ENCODE data around the gene HLA-DOB.
"Not testable (repeated sequence)": the region's sequence is repeated elsewhere in the genome, so short reads cannot be mapped to it uniquely, and the experiment has no call there.

HLA-DOB gene

DNA sequence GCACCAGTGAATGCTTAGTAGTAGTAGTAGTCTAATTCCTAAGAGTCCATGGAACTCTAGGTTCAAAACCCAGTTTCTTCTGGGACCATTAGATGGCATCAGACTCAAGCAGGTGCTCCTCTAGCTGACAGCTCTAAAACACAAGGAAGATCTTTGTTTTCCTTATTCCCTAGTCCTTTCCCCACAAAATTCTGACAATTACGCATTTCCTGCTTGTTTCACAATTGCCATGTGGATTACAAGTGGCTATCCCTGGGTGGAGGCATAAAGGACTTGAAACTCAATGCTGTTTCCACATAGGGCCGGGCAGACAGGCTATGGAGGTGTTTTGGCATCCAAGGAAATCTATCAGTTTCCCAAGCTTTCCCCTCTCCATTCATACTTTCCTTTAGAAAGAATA is 9.2 kb upstream of the HLA-DOB start:
- peaks cover 5% of the 10 kb centered on the region for H3K4me1 ChIP-seq (ENCODE audit: control insufficient read depth, insufficient read depth, low read length)
- no peaks in the 10 kb centered on the region for H3K36me3 ChIP-seq (ENCODE audit: control insufficient read depth, insufficient read depth, low read length)
- no peak overlapping the region for H3K4me3 ChIP-seq (ENCODE audit: low read length)
- H3K9me3 ChIP-seq (ENCODE audit: control insufficient read depth, low read length): no peaks in the 10 kb centered on the region
- no peak overlapping the region for H3K9ac ChIP-seq (ENCODE audit: low read length)
- no peaks in the 10 kb centered on the region for H3K27me3 ChIP-seq (ENCODE audit: control insufficient read depth, insufficient read depth, low read length)

DNA sequence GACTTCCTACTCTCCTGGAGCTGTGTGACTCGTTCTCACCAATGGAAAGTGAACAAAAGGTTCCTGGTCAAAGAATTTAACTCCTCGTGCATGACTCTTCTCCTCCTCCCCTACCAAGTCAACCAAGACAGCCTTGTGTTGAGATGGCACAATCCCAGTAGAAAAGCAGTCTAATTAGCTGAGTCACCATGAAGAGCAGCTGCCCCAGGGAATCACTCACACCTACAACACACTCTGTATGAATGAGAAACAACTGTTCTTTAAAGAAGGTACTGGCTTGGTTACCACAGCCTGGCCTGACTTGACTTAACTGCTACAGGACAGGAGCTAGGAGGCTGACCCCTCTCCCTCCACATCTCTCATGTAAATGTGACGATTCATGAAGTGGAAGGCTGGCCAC is 2.9 kb upstream of the HLA-DOB start:
- Histone ChIP-seq H3K36me3 (ENCODE audit: control insufficient read depth, insufficient read depth, low read length) (no peaks in the 10 kb centered on the region), H3K27me3 (ENCODE audit: control insufficient read depth, insufficient read depth, low read length) (no peaks in the 10 kb centered on the region), H3K4me3 (ENCODE audit: low read length) (no peak overlapping the region), H3K9ac (ENCODE audit: low read length) (no peak overlapping the region), H3K4me1 (ENCODE audit: control insufficient read depth, insufficient read depth, low read length) (no peaks in the 10 kb centered on the region), H3K9me3 (ENCODE audit: control insufficient read depth, low read length) (no peaks in the 10 kb centered on the region)

DNA sequence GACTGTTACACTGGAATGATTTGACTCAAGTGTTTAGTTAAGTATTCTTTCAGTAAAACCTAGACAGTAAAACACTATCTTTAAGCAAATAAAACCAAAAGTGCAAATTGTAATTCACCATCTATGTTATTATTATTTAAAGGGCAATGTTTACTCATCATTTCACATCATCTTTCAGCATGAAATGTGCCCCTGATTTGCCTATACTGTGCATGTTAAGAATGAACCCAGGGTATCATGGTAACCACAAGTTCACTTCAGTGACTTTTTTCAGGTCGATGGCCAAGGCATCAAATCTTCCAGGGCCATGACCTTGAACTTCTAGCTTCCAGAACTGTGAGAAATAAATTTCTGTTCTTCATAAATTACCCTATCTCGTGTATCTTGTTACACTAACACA is 2.1 kb upstream of the HLA-DOB start:
- no peak overlapping the region for H3K4me3 ChIP-seq (ENCODE audit: low read length)
- no peaks in the 10 kb centered on the region for H3K4me1 ChIP-seq (ENCODE audit: control insufficient read depth, insufficient read depth, low read length)
- no peak overlapping the region for H3K9ac ChIP-seq (ENCODE audit: low read length)
- no peaks in the 10 kb centered on the region for H3K36me3 ChIP-seq (ENCODE audit: control insufficient read depth, insufficient read depth, low read length)
- no peaks in the 10 kb centered on the region for H3K9me3 ChIP-seq (ENCODE audit: control insufficient read depth, low read length)
- H3K27me3 ChIP-seq (ENCODE audit: control insufficient read depth, insufficient read depth, low read length): no peaks in the 10 kb centered on the region

DNA sequence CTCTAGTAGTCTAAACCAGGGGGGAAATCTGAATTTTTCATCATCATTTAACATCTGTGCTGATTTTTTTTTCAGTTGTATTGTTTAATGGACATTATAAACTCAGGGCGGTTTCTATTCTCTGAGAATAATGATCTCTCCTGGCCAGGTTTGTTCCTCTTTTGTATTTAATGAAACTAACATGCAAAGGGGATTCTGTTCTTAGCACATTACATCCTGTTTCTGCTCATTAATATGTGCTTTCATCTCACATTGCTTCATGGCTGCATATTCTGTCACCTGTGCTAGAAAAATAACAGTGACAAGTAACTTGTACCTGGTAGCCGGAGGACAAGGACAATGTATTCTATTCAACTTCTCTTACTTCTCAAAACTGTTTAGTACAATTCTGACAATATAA is 806 bp downstream of the HLA-DOB start:
- H3K9ac ChIP-seq (ENCODE audit: low read length): no peak overlapping the region
- H3K36me3 ChIP-seq (ENCODE audit: control insufficient read depth, insufficient read depth, low read length): no peaks in the 10 kb centered on the region
- no peaks in the 10 kb centered on the region for H3K4me1 ChIP-seq (ENCODE audit: control insufficient read depth, insufficient read depth, low read length)
- H3K9me3 ChIP-seq (ENCODE audit: control insufficient read depth, low read length): no peaks in the 10 kb centered on the region
- no peak overlapping the region for H3K4me3 ChIP-seq (ENCODE audit: low read length)
- H3K27me3 ChIP-seq (ENCODE audit: control insufficient read depth, insufficient read depth, low read length): no peaks in the 10 kb centered on the region

DNA sequence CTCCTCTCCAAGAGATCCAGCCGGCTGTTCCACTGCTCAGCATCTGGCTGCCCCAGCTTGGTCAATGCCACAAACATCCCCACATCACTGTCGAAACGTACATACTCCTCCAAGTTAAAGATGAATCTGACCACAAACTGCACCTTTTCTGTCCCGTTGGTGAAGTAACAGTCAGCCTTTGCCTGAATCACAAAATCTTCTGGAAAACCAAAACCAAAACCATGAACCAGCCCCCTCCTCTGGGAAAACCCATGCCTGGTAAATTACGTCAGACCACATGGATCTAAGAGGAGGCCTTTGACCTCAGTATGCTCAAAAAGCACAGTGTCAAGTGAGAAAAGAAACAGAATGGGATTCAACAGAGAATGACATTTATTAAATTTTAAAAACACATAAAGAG is 1.7 kb downstream of the HLA-DOB start:
- Histone ChIP-seq H3K4me3 (ENCODE audit: low read length) (no peak overlapping the region), H3K4me1 (ENCODE audit: control insufficient read depth, insufficient read depth, low read length) (no peaks in the 10 kb centered on the region), H3K27me3 (ENCODE audit: control insufficient read depth, insufficient read depth, low read length) (no peaks in the 10 kb centered on the region), H3K9ac (ENCODE audit: low read length) (no peak overlapping the region), H3K9me3 (ENCODE audit: control insufficient read depth, low read length) (no peaks in the 10 kb centered on the region), H3K36me3 (ENCODE audit: control insufficient read depth, insufficient read depth, low read length) (no peaks in the 10 kb centered on the region)

DNA sequence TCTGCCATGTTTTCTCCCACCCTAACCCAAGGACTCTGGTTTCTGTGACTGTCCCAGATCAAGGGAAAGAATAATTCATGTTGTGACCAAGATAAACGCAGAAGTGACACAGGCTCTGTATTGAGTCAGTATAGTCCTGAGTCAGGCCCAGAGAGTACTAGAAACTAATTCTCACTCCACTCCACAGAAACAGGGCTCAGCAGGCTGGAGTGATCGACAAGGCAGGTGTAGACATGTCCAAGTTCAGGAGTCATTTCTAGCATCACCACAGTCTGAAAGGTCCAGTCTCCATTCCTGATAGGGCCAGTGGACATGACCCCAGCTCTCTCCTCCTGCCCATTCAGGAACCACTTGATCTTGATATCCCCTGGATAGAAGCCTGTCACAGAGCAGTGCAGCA is 2.7 kb downstream of the HLA-DOB start:
- Histone ChIP-seq H3K9me3 (ENCODE audit: control insufficient read depth, low read length) (no peaks in the 10 kb centered on the region), H3K27me3 (ENCODE audit: control insufficient read depth, insufficient read depth, low read length) (no peaks in the 10 kb centered on the region), H3K4me3 (ENCODE audit: low read length) (no peak overlapping the region), H3K9ac (ENCODE audit: low read length) (no peak overlapping the region), H3K36me3 (ENCODE audit: control insufficient read depth, insufficient read depth, low read length) (no peaks in the 10 kb centered on the region), H3K4me1 (ENCODE audit: control insufficient read depth, insufficient read depth, low read length) (no peaks in the 10 kb centered on the region)

DNA sequence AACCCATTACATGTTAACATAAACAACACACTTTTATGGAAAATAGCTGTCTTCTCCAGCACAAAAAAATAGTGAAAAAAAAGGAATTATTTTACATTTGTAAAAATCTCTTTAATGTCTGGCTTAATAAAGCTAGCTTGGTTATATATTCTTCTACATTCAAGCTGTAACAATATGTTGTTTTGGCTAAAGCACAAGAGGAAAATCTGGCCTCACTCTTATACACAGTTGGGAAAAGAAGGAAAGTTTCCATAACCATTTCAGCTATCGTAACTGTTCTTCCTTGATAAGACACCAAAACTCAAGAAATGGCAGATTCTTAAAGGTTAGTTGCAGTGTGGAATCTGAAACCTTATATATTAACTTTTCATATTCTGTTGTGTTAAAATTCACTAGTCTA is 7.6 kb downstream of the HLA-DOB start:
- H3K27me3 ChIP-seq (ENCODE audit: control insufficient read depth, insufficient read depth, low read length): peaks cover 7% of the 10 kb centered on the region
- no peak overlapping the region for H3K4me3 ChIP-seq (ENCODE audit: low read length)
- H3K9me3 ChIP-seq (ENCODE audit: control insufficient read depth, low read length): no peaks in the 10 kb centered on the region
- H3K4me1 ChIP-seq (ENCODE audit: control insufficient read depth, insufficient read depth, low read length): no peaks in the 10 kb centered on the region
- no peaks in the 10 kb centered on the region for H3K36me3 ChIP-seq (ENCODE audit: control insufficient read depth, insufficient read depth, low read length)
- H3K9ac ChIP-seq (ENCODE audit: low read length): no peak overlapping the region

DNA sequence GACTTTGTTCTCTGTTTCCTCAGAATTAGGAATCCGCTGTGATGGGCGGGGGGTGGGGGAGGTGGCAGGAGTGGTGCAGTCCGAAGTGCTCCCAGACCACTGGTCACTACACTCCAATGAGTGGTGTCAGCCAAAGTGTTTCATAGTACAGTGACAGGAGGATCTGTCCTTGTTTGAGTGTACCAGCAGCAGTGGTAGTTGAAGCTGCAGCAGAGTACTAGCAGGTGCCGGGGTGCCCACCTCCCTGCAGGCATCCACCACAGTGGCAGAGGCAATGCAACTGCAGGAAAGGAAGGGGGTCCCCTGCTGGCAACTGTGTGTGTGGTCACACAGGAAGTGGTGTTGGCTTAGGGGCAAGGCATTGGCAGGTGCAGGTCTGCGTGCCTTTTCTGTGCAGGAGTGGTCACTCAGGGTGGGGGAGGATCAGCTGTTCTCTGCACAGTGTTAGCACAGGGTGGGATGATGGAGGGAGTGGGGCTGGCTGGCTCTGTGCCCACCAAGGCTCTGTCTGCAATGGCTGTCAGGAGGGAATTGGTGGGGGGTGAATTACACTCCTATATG is 9.7 kb downstream of the HLA-DOB start:
- Histone ChIP-seq H3K9ac (ENCODE audit: low read length) (no peak overlapping the region), H3K4me1 (ENCODE audit: control insufficient read depth, insufficient read depth, low read length) (no peaks in the 10 kb centered on the region), H3K4me3 (ENCODE audit: low read length) (no peak overlapping the region), H3K36me3 (ENCODE audit: control insufficient read depth, insufficient read depth, low read length) (no peaks in the 10 kb centered on the region), H3K27me3 (ENCODE audit: control insufficient read depth, insufficient read depth, low read length) (peaks cover 7% of the 10 kb centered on the region), H3K9me3 (ENCODE audit: control insufficient read depth, low read length) (no peaks in the 10 kb centered on the region)

DNA sequence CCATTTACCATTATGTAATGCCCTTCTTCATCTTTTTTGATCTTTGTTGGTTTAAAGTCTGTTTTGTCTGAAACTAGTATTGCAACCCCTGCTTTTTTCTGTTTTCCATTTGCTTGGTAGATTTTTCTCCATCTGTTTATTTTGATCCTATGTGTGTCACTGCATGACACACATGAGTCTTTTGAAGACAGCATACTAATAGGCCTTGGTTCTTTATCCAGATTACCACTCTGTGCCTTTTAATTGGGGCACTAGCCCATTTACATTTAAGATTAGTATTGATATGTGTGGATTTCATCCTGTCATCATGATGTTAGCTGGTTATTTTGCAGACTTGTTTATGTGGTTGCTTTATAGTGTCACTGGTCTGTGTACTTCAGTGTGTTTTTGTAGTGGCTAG is 11.4 kb downstream of the HLA-DOB start:
- H3K27me3 ChIP-seq (ENCODE audit: control insufficient read depth, insufficient read depth, low read length): peaks cover 11% of the 10 kb centered on the region
- H3K9me3 ChIP-seq (ENCODE audit: control insufficient read depth, low read length); H3K9ac ChIP-seq (ENCODE audit: low read length); H3K4me1 ChIP-seq (ENCODE audit: control insufficient read depth, insufficient read depth, low read length); H3K36me3 ChIP-seq (ENCODE audit: control insufficient read depth, insufficient read depth, low read length); H3K4me3 ChIP-seq (ENCODE audit: low read length): not testable (repeated sequence)

DNA sequence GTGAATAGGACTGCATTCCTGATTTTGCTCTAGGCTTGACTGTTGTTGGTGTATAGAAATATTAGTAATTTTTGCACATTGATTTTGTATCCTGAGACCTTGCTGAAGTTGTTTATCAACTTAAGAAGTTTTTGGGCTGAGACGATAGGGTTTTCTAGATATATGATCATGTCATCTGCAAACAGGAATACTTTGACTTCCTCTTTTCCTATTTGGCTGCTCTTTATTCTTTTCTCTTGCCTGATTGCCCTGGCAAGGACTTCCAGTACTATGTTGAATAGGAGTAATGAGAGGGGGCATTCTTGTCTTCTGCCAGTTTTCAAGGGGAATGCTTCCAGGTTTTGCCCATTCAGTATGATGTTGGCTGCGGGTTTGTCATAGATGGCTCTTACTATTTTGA is 13.4 kb downstream of the HLA-DOB start:
- no peak overlapping the region for H3K4me3 ChIP-seq (ENCODE audit: low read length)
- no peaks in the 10 kb centered on the region for H3K9me3 ChIP-seq (ENCODE audit: control insufficient read depth, low read length)
- H3K4me1 ChIP-seq (ENCODE audit: control insufficient read depth, insufficient read depth, low read length): no peaks in the 10 kb centered on the region
- H3K9ac ChIP-seq (ENCODE audit: low read length): no peak overlapping the region
- peaks cover 14% of the 10 kb centered on the region for H3K27me3 ChIP-seq (ENCODE audit: control insufficient read depth, insufficient read depth, low read length)
- no peaks in the 10 kb centered on the region for H3K36me3 ChIP-seq (ENCODE audit: control insufficient read depth, insufficient read depth, low read length)

DNA sequence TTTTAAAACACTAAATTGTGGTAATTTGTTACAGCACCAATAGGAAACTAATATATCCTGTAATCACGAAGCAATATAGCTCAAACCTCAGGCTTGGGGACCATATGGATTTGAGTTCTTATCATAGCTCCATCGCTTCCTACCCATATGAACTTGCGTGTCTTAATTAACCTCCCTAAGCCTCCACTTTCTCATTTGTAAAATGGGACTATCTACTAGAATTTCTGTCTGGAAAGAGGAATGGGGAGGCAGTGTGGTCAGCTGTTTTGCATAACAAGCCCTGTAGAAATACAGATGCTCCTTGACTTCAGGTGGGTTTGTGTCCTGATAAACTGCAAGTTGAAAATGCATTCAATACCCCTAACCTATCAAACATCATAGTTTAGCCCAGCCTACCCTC is 17.1 kb downstream of the HLA-DOB start:
- no peak overlapping the region for H3K9ac ChIP-seq (ENCODE audit: low read length)
- no peaks in the 10 kb centered on the region for H3K9me3 ChIP-seq (ENCODE audit: control insufficient read depth, low read length)
- H3K4me1 ChIP-seq (ENCODE audit: control insufficient read depth, insufficient read depth, low read length): peaks cover 4% of the 10 kb centered on the region
- H3K27me3 ChIP-seq (ENCODE audit: control insufficient read depth, insufficient read depth, low read length): peaks cover 14% of the 10 kb centered on the region
- H3K4me3 ChIP-seq (ENCODE audit: low read length): no peak overlapping the region
- no peaks in the 10 kb centered on the region for H3K36me3 ChIP-seq (ENCODE audit: control insufficient read depth, insufficient read depth, low read length)

DNA sequence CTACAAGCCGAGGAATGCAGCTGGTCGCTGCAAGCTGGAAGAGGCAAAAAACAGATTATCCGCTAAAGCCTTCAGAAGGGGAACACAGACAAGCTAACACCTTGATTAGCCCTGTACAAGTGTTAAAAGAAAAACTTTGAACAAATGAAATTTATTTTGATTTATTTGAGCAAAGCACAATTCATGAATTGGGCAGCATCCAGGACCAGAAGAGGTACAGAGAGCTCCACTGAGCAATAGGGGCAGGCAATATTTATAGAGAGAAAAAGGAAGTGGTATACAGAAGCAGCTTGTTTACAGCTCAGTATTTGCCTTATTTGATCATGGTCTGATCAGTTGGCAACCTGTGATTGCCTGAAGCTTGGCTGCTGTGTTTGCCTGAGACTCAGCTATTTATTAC is 17.6 kb downstream of the HLA-DOB start:
- no peak overlapping the region for H3K9ac ChIP-seq (ENCODE audit: low read length)
- peaks cover 4% of the 10 kb centered on the region for H3K4me1 ChIP-seq (ENCODE audit: control insufficient read depth, insufficient read depth, low read length)
- no peaks in the 10 kb centered on the region for H3K36me3 ChIP-seq (ENCODE audit: control insufficient read depth, insufficient read depth, low read length)
- peaks cover 14% of the 10 kb centered on the region for H3K27me3 ChIP-seq (ENCODE audit: control insufficient read depth, insufficient read depth, low read length)
- H3K4me3 ChIP-seq (ENCODE audit: low read length): no peak overlapping the region
- no peaks in the 10 kb centered on the region for H3K9me3 ChIP-seq (ENCODE audit: control insufficient read depth, low read length)

Data from mucosa of stomach (tissue), 1 donor.